ENCODE results near the gene RPS6KA5. TPM values are rescaled to one million over a fixed set of nuclear protein-coding genes. Genes with fewer than 3 reads are reported as not detected.
"Not testable (repeated sequence)": the region's sequence is repeated elsewhere in the genome, so short reads cannot be mapped to it uniquely, and the experiment has no call there.

Gene RPS6KA5
- total RNA-seq, 5 donors from 2014 or later (not counting 1 experiment from before 2014, with no cell fraction given): 28.8 to 39.8 (median 35.3) TPM

DNA sequence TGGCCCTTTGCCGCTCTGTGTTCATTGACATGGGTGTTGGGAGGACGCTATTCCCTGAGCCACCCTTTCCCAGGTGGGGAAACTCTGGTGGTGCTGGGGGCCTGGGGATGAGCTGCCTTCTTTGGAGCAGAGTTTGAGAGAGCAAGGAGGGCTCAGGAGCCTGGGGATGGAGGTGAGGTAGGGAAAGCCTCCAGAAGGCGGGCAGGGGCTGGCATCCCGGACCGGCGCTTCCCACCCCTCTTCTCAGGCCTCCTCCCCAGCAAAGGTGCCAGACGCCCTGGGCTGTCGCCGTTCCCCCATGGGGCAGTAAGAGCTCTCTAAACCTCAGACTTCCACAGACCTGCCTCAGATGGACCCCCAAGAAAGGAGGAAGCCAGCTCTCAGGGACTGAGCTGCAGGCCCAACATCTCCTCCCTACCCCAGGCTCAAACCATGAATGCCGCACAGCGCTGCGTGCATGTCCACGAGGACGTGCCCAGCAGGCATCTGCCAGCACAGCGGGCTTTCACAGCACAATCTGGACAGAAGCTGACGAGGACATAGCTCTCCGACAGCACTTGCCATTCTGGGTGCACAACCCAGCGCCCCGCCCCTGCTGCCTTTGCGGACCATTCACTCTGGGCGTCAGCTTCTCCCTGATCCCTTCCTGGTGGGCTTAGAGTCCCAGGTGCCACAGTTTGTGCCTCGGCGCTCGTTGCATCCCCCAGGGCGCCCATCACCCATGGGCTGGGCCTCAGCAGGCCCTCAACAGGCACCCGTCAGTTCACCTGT lies 229.3 kb downstream of the RPS6KA5 start:
- DNase-seq (no peak), ATAC-seq (replicated peaks in 1 of 4) (no peak)
- Mint-ChIP-seq H3K4me1 (peaks cover 22 to 28% (median 27%) of the 10 kb centered on the region in 3 donors), H3K27me3 (no peaks in the 10 kb centered on the region), H3K9me3 (no peaks in the 10 kb centered on the region), H3K4me3 (no peak overlapping the region), H3K36me3 (no peaks in the 10 kb centered on the region), H3K27ac (no peak overlapping the region)
- POLR2A ChIA-PET: no interaction called here
- WGBS (ENCODE audit: insufficient coverage): 91% methylated on average over 24 of the region's 26 CpGs
- H3K4me1 ChIP-seq (ENCODE audit: control insufficient read depth in 1 of 2, extremely low read depth in 1 of 2, insufficient read depth in 2 of 2, low read length in 2 of 2): peaks cover 6 to 19% of the 10 kb centered on the region in 2 experiments
- H3K9me3 ChIP-seq: no peaks in the 10 kb centered on the region
- H3K27ac ChIP-seq (ENCODE audit: low read length): no peak overlapping the region
- H3K36me3 ChIP-seq (ENCODE audit: control insufficient read depth in 2 of 2, extremely low read depth in 1 of 2, insufficient read depth in 1 of 2, low read length in 1 of 2): no peaks in the 10 kb centered on the region
- H3K27me3 ChIP-seq (replicated peaks in 1 of 2; ENCODE audit: control insufficient read depth in 2 of 2, extremely low read depth in 1 of 2, insufficient read depth in 2 of 2, low read length in 1 of 2): peaks cover 0 to 5% of the 10 kb centered on the region in 2 experiments
- H3K4me3 ChIP-seq (ENCODE audit: control insufficient read depth in 1 of 2, extremely low read depth in 1 of 2, low read length in 1 of 2): no peak overlapping the region
- CTCF ChIA-PET: interaction anchor here in 1 of 2 donors (0.6 kb wide), 1 partner anchor 346 kb away, joined by 3 read pairs; no protein-coding TSS in a partner anchor

DNA sequence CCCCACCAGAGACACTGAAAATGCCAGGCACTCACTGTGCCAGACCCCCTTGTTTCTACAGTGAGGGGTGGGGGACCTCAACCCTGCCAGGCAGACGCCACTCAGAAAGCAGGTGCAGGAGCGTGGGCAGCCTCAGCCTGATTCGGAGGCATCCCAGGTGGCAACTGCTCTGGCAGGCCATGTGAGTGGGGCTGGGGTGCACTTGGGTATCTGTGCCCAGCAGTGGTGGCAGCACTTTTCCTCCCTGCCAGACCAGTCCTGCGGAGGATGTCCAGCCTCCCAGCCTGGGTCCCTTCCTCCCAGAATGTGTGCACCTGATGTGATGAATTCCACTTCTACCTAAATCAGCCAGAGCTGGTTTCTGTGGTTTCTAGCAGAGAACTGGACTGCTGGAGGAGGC lies 230.8 kb downstream of the RPS6KA5 start:
- ChIA-PET POLR2A (no interaction called here), CTCF (no interaction called here)
- H3K36me3 ChIP-seq (ENCODE audit: control insufficient read depth in 2 of 2, extremely low read depth in 1 of 2, insufficient read depth in 1 of 2, low read length in 1 of 2): no peaks in the 10 kb centered on the region
- Mint-ChIP-seq H3K4me1 (peaks cover 16 to 22% (median 18%) of the 10 kb centered on the region in 3 donors), H3K4me3 (no peak overlapping the region), H3K36me3 (no peaks in the 10 kb centered on the region), H3K27ac (no peak overlapping the region), H3K27me3 (no peaks in the 10 kb centered on the region), H3K9me3 (no peaks in the 10 kb centered on the region)
- DNase-seq (no peak), ATAC-seq (replicated peaks in 1 of 4) (no peak)
- peaks cover 0 to 3% of the 10 kb centered on the region in 2 experiments for H3K27me3 ChIP-seq (replicated peaks in 1 of 2; ENCODE audit: control insufficient read depth in 2 of 2, extremely low read depth in 1 of 2, insufficient read depth in 2 of 2, low read length in 1 of 2)
- no peak overlapping the region for H3K27ac ChIP-seq (ENCODE audit: low read length)
- peaks cover 6 to 17% of the 10 kb centered on the region in 2 experiments for H3K4me1 ChIP-seq (ENCODE audit: control insufficient read depth in 1 of 2, extremely low read depth in 1 of 2, insufficient read depth in 2 of 2, low read length in 2 of 2)
- no peaks in the 10 kb centered on the region for H3K9me3 ChIP-seq
- H3K4me3 ChIP-seq (ENCODE audit: control insufficient read depth in 1 of 2, extremely low read depth in 1 of 2, low read length in 1 of 2): no peak overlapping the region
- WGBS (ENCODE audit: insufficient coverage): 100% methylated on average over 1 of the region's 4 CpGs

DNA sequence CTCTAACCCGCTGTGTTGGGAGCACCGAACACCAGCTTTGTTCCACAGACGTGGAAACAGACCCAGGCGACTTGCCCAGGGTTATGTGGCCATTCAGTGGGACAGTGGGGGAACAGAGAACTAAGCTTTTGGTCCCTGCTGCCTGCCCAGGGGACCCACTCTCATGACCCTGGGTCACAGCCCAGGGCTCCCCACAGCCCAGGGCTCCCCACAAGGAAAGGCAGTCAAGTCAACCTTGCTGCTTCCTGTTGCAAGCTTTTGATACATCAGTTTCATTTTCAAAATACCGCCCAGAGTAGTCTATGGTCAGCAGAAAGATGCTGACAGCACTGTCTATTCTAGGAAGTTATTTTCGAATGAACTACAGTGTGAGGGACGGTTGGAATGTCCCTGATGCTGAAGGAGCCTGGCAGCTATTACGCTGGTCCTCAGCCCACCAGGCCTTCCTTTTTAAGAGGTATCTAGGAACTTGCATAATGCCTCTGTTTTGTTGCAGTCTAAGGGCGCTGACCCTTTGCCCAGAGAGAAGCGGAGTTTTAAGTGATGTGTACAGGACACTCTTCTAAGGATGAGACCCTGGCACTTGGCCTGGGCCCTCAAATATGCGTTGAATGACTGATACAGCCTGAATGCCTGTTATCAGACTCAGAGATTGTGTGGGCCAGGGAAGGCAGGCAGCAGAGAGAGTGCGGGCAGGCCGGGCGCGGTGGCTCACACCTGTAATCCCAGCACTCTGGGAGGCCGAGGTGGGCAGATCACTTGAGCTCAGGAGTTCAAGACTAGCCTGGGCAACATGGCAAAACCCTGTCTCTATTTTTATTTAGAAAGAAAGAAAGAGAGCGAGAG lies 231.6 kb downstream of the RPS6KA5 start:
- POLR2A ChIA-PET: interaction anchor here in 1 of 2 donors (0.6 kb wide), 1 partner anchor 201 kb away, joined by 3 read pairs; no protein-coding TSS in a partner anchor
- CTCF ChIA-PET: no interaction called here
- Histone ChIP-seq H3K27me3 (replicated peaks in 1 of 2; ENCODE audit: control insufficient read depth in 2 of 2, extremely low read depth in 1 of 2, insufficient read depth in 2 of 2, low read length in 1 of 2) (peaks cover 0 to 3% of the 10 kb centered on the region in 2 experiments), H3K4me3 (ENCODE audit: control insufficient read depth in 1 of 2, extremely low read depth in 1 of 2, low read length in 1 of 2) (peak overlapping the region; percentile 41 to 61), H3K36me3 (ENCODE audit: control insufficient read depth in 2 of 2, extremely low read depth in 1 of 2, insufficient read depth in 1 of 2, low read length in 1 of 2) (no peaks in the 10 kb centered on the region), H3K27ac (ENCODE audit: low read length) (peak overlapping the region; percentile 89), H3K4me1 (ENCODE audit: control insufficient read depth in 1 of 2, extremely low read depth in 1 of 2, insufficient read depth in 2 of 2, low read length in 2 of 2) (peaks cover 6 to 17% of the 10 kb centered on the region in 2 experiments), H3K9me3 (no peaks in the 10 kb centered on the region)
- Mint-ChIP-seq H3K27ac (peak overlapping the region; percentile 65 to 82), H3K9me3 (peaks cover 4 to 5% (median 4%) of the 10 kb centered on the region in 3 donors), H3K4me3 (peak overlapping the region; percentile 73 to 78 (median 78)), H3K27me3 (no peaks in the 10 kb centered on the region), H3K4me1 (peaks cover 16 to 22% (median 18%) of the 10 kb centered on the region in 3 donors), H3K36me3 (peaks cover 4% of the 10 kb centered on the region)
- 57% methylated on average over 10 of the region's 17 CpGs for WGBS (ENCODE audit: insufficient coverage)
- ATAC-seq (replicated peaks in 1 of 4) (peak; percentile 17 to 43 (median 27)), DNase-seq (peak in 3 of 35 experiments; percentile 14 to 52 (median 20))

DNA sequence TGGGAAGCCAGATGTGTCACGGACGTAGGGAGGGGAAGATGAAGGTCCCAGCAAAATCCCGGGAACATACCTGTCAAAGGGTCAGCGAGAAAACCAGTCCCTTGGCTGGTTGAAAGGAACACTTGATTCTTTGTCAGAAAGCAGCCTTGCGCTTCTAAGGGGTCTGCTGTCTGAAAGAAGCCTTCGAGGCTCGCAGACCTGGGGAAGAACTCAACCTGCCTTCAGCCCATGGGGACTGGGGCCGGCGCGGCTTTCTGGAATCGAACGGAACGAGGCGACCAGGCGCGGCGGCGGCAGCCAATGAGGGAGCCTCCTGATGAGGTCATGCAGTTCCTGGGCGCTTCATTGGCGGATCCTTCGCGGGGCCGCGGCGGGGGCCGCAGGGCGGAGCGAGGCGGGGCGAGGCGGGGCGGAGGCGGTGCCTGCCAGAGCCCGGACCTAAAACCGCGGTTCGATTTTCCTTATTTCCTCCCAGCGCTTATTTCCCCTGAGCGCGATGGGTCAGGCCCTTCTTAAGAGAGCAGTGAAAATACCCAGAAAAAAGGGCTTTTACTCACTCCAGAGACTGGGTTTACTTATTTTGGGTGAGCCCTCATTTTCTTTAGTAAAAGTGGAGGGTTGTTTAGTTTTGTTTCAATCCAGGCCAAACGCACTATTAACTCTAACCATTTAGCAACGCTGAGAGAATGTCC lies 232.4 kb downstream of the RPS6KA5 start:
- H3K4me3 ChIP-seq (ENCODE audit: control insufficient read depth in 1 of 2, extremely low read depth in 1 of 2, low read length in 1 of 2): peak overlapping the region; percentile 60 to 61
- ChIA-PET CTCF (interaction anchor here in 1 of 2 donors (1.0 kb wide), 1 partner anchor 70 kb away, joined by 3 read pairs; no protein-coding TSS in a partner anchor), POLR2A (interaction anchor here in 1 of 2 donors (0.6 kb wide), 1 partner anchor 201 kb away, joined by 3 read pairs; no protein-coding TSS in a partner anchor)
- Mint-ChIP-seq H3K27me3 (no peaks in the 10 kb centered on the region), H3K36me3 (peaks cover 5% of the 10 kb centered on the region), H3K27ac (peak overlapping the region; percentile 65 to 82), H3K9me3 (peaks cover 6 to 8% (median 6%) of the 10 kb centered on the region in 3 donors), H3K4me3 (peak overlapping the region; percentile 73 to 78 (median 78)), H3K4me1 (peaks cover 16 to 22% (median 18%) of the 10 kb centered on the region in 3 donors)
- H3K4me1 ChIP-seq (ENCODE audit: control insufficient read depth in 1 of 2, extremely low read depth in 1 of 2, insufficient read depth in 2 of 2, low read length in 2 of 2): peaks cover 6 to 17% of the 10 kb centered on the region in 2 experiments
- H3K36me3 ChIP-seq (ENCODE audit: control insufficient read depth in 2 of 2, extremely low read depth in 1 of 2, insufficient read depth in 1 of 2, low read length in 1 of 2): no peaks in the 10 kb centered on the region
- DNase-seq (peak; percentile 75 to 94 (median 87)), ATAC-seq (replicated peaks in 1 of 4) (peak; percentile 99 to 100 (median 99))
- peak overlapping the region; percentile 89 for H3K27ac ChIP-seq (ENCODE audit: low read length)
- H3K27me3 ChIP-seq (replicated peaks in 1 of 2; ENCODE audit: control insufficient read depth in 2 of 2, extremely low read depth in 1 of 2, insufficient read depth in 2 of 2, low read length in 1 of 2): peaks cover 0 to 3% of the 10 kb centered on the region in 2 experiments
- under 1% methylated on average over 36 of the region's 42 CpGs for WGBS (ENCODE audit: insufficient coverage)
- H3K9me3 ChIP-seq: no peaks in the 10 kb centered on the region

DNA sequence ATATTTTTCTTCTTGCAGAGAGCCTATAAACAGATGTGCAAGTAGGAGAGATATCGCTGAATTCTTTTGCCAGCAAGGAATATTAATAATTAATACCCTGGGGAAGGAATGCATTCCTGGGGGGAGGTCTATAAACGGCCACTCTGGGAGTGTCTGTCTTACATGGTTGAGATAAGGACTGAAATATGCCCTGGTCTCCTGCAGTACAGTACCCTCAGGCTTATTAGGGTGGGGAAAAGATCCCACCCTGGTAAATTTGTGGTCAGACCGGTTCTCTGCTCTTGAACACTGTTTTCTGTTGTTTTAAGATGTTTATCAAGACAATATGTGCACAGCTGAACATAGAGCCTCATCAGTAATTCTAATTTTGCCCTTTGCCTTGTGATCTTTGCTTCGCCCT lies 236.9 kb downstream of the RPS6KA5 start:
- CTCF ChIA-PET; POLR2A ChIA-PET; H3K27ac ChIP-seq (ENCODE audit: low read length); H3K9me3 Mint-ChIP-seq; H3K4me3 Mint-ChIP-seq; H3K4me3 ChIP-seq (ENCODE audit: control insufficient read depth in 1 of 2, extremely low read depth in 1 of 2, low read length in 1 of 2); H3K27me3 Mint-ChIP-seq; H3K36me3 ChIP-seq (ENCODE audit: control insufficient read depth in 2 of 2, extremely low read depth in 1 of 2, insufficient read depth in 1 of 2, low read length in 1 of 2); H3K27me3 ChIP-seq (replicated peaks in 1 of 2; ENCODE audit: control insufficient read depth in 2 of 2, extremely low read depth in 1 of 2, insufficient read depth in 2 of 2, low read length in 1 of 2); ATAC-seq (replicated peaks in 1 of 4); DNase-seq; H3K36me3 Mint-ChIP-seq; H3K9me3 ChIP-seq; H3K27ac Mint-ChIP-seq: not testable (repeated sequence)
- H3K4me1 ChIP-seq (ENCODE audit: control insufficient read depth in 1 of 2, extremely low read depth in 1 of 2, insufficient read depth in 2 of 2, low read length in 2 of 2): peaks cover 4 to 21% of the 10 kb centered on the region in 2 experiments
- WGBS (ENCODE audit: insufficient coverage): 50% methylated on average over 1 of the region's 4 CpGs
- H3K4me1 Mint-ChIP-seq: peaks cover 16 to 26% (median 18%) of the 10 kb centered on the region in 3 donors
